ENCODE measurements around the gene HDAC4. TPM values are rescaled to one million over a fixed set of nuclear protein-coding genes. Genes with fewer than 3 reads are reported as not detected.

Gene HDAC4
- total and polyA plus RNA-seq, 2 of the 8 experiments (the other 6 are each of a cell fraction or from before 2014, with no cell fraction given) = 15.4 to 31.5 TPM

DNA sequence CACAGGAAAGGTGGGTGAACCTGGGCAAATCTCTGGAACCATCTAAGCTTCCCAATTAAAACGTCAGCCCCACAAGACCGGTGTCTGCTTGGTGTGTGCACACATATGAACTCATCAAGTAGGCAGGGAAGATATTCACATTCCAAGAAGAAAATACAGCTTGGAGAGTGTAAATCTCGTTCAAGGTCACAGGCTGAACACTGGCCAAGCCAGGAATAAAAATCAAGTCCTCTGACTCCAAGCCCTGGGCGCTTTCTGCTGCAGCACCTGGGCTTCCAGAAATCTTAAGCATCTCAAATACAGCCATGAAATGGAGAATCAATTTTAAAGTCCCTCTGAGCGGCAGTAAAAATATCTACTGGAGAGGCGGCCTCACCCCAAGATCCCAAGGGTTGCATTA, 402.0 kb downstream of the HDAC4 start:
- TF ChIP-seq KDM5A (IDR thresholded peaks at IDR 0.05; ENCODE audit: low read length) (no peak), CREB1 (IDR thresholded peaks at IDR 0.05) (no peak), E2F6 (IDR thresholded peaks at IDR 0.05) (no peak), ASH2L (IDR thresholded peaks at IDR 0.05; ENCODE audit: low read length) (no peak), BACH1 (IDR thresholded peaks at IDR 0.05; ENCODE audit: low read length) (no peak), BRCA1 (IDR thresholded peaks at IDR 0.05; ENCODE audit: low read depth, low read length) (no peak), CEBPB (IDR thresholded peaks at IDR 0.05; ENCODE audit: low read depth, low read length) (no peak), RAD21 (IDR thresholded peaks at IDR 0.05 in 1 of 2, conservative IDR thresholded peaks at IDR 0.05 in 1 of 2; ENCODE audit: low read depth in 2 of 2, low read length in 2 of 2) (no peak), GABPA (IDR thresholded peaks at IDR 0.05; ENCODE audit: borderline replicate concordance, insufficient read depth, low read length) (no peak), RXRA (IDR thresholded peaks at IDR 0.05; ENCODE audit: insufficient read depth, low read depth, low read length) (no peak), TBP (IDR thresholded peaks at IDR 0.05; ENCODE audit: low read depth, low read length) (no peak), SRF (IDR thresholded peaks at IDR 0.05; ENCODE audit: low read depth, low read length) (no peak), POU5F1 (IDR thresholded peaks at IDR 0.05; ENCODE audit: low read depth, low read length) (no peak), JUN (IDR thresholded peaks at IDR 0.05; ENCODE audit: low read depth, low read length) (no peak), ATF3 (IDR thresholded peaks at IDR 0.05; ENCODE audit: insufficient read depth, low read depth, low read length) (no peak)
- CTCF ChIA-PET (ENCODE audit: partially characterized antibody) = no interaction called here
- Histone ChIP-seq H2BK20ac (ENCODE audit: low read length) (no peak overlapping the region), H4K5ac (ENCODE audit: insufficient read length, low read depth, low read length) (no peak overlapping the region), H2AFZ (ENCODE audit: low read length) (no peak overlapping the region), H4K91ac (replicated peaks; ENCODE audit: insufficient read length, low read length) (no peak overlapping the region), H3K4me2 (ENCODE audit: insufficient read depth in 1 of 2, low read depth in 2 of 2, low read length in 2 of 2) (no peak overlapping the region), H3K27ac (ENCODE audit: low read depth, low read length) (no peak overlapping the region), H2BK15ac (ENCODE audit: low read length) (no peak overlapping the region), H3K23me2 (ENCODE audit: low read depth, low read length) (no peaks in the 10 kb centered on the region), H2BK5ac (ENCODE audit: low read depth, low read length) (no peak overlapping the region), H3K9me3 (ENCODE audit: insufficient read depth in 2 of 2, low read depth in 1 of 2, low read length in 1 of 2) (peaks cover 3 to 12% of the 10 kb centered on the region in 2 experiments; a peak in 3 of 4 replicates), H3K27me3 (replicated peaks in 1 of 4; ENCODE audit: control insufficient read depth in 3 of 4, extremely low read depth in 1 of 4, insufficient read depth in 3 of 4, low read length in 3 of 4) (no peaks in the 10 kb centered on the region; a peak in 1 of 7 replicates), H3K4me1 (replicated peaks in 1 of 4; ENCODE audit: control insufficient read depth in 3 of 4, insufficient read depth in 4 of 4, low read length in 3 of 4) (no peaks in the 10 kb centered on the region), H3K79me2 (ENCODE audit: control insufficient read depth in 1 of 2, insufficient read depth in 2 of 2, low read length in 2 of 2) (no peaks in the 10 kb centered on the region), H2BK120ac (replicated peaks; ENCODE audit: low read depth, low read length) (no peak overlapping the region), H4K20me1 (replicated peaks in 1 of 2; ENCODE audit: control insufficient read depth in 1 of 2, insufficient read depth in 2 of 2, low read length in 2 of 2) (no peaks in the 10 kb centered on the region), H3K23ac (ENCODE audit: insufficient read length) (no peak overlapping the region), H3K4ac (replicated peaks; ENCODE audit: insufficient read length, low read depth, low read length) (no peak overlapping the region), H3K56ac (replicated peaks; ENCODE audit: insufficient read length, low read depth, low read length) (no peak overlapping the region), H3K36me3 (ENCODE audit: control insufficient read depth in 2 of 4, insufficient read depth in 4 of 4, low read length in 3 of 4) (no peaks in the 10 kb centered on the region), H3K79me1 (ENCODE audit: low read depth, low read length) (no peaks in the 10 kb centered on the region), H3K4me3 (ENCODE audit: extremely low read depth in 1 of 4, insufficient read depth in 2 of 4, low read depth in 3 of 4, low read length in 4 of 4) (no peak overlapping the region), H2BK12ac (ENCODE audit: low read depth, low read length) (no peak overlapping the region), H3K18ac (ENCODE audit: extremely low read depth, low read length) (no peak overlapping the region), H4K8ac (ENCODE audit: extremely low read depth, insufficient read depth, low read length) (no peak overlapping the region), H3K9ac (replicated peaks in 1 of 4; ENCODE audit: extremely low read depth in 1 of 4, low read depth in 3 of 4, low read length in 3 of 4) (no peak overlapping the region), H3K14ac (ENCODE audit: insufficient read length) (no peak overlapping the region), H2AK5ac (ENCODE audit: low read depth, low read length) (no peak overlapping the region)
- no peak for FAIRE-seq
- no peak for DNase-seq (ENCODE audit: low read depth in 1 of 2, low spot score in 2 of 2)
- WGBS, 2 experiments (ENCODE audit: extremely low coverage in 1 of 2, insufficient coverage in 1 of 2, insufficient read length in 1 of 2, insufficient replicate concordance in 2 of 2, low coverage in 1 of 2, low lambda C conversion rate in 2 of 2, missing lambda C conversion rate in 1 of 2) = 94% methylated on average over 5 of the region's 6 CpGs; no CpG with 5 or more reads in 1 of the 2 experiments
- POLR2A ChIA-PET (ENCODE audit: partially characterized antibody) = no interaction called here

Data from H1 (cell line).